ENCODE data around the gene CAMK1D.

CAMK1D gene

DNA sequence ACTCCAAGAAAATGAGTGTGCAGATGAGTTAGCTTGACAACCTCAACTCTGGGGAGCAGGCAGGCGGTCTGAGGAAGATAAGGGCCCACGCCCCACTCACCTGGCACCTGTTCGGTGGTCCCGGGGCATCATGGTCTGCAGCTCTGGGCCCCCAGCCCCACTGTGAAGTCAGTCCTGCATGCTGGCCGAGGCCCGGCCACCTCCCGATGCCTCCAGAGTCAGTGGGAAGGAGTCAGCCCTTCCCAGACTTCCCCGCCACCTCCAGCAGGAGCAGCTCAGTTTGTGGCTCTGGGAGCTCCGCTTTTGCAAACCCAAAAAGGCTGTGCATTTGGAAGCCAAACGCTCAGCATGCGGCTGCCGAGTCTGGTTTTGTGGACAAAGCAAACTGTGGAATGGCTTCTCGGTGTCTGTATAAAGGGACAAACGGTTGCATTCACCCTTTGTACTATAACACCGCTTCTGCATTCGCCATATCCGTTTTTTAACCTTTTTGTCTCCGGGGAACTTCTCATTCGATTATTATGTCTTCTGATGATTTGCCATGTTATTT is 484.8 kb downstream of the CAMK1D start:
- TF ChIP-seq, protein P1, sequence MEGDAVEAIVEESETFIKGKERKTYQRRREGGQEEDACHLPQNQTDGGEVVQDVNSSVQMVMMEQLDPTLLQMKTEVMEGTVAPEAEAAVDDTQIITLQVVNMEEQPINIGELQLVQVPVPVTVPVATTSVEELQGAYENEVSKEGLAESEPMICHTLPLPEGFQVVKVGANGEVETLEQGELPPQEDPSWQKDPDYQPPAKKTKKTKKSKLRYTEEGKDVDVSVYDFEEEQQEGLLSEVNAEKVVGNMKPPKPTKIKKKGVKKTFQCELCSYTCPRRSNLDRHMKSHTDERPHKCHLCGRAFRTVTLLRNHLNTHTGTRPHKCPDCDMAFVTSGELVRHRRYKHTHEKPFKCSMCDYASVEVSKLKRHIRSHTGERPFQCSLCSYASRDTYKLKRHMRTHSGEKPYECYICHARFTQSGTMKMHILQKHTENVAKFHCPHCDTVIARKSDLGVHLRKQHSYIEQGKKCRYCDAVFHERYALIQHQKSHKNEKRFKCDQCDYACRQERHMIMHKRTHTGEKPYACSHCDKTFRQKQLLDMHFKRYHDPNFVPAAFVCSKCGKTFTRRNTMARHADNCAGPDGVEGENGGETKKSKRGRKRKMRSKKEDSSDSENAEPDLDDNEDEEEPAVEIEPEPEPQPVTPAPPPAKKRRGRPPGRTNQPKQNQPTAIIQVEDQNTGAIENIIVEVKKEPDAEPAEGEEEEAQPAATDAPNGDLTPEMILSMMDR (IDR thresholded peaks at IDR 0.05; ENCODE audit: borderline replicate concordance, extremely low read depth, low read length, poor library complexity, severe bottlenecking), result no peak
- no peak for TF ChIP-seq EZH2 (IDR thresholded peaks at IDR 0.05; ENCODE audit: borderline replicate concordance, low read depth, low read length, severe bottlenecking)
- no peaks in the 10 kb centered on the region for H3K4me1 ChIP-seq (ENCODE audit: insufficient read depth, low read length)
- H3K27me3 ChIP-seq (ENCODE audit: insufficient read depth, low read length, poor library complexity), result no peaks in the 10 kb centered on the region
- no peak overlapping the region for H3K4me3 ChIP-seq (ENCODE audit: low read depth in 1 of 2, low read length in 2 of 2)
- DNase-seq (no peak), ATAC-seq (ENCODE audit: insufficient read depth, low read depth) (no peak)
- no peaks in the 10 kb centered on the region for H3K9me3 ChIP-seq (ENCODE audit: insufficient read depth, low read length, severe bottlenecking)
- H3K79me2 ChIP-seq (ENCODE audit: insufficient read depth, low read length), result no peaks in the 10 kb centered on the region
- no peak overlapping the region for H3K4me2 ChIP-seq (ENCODE audit: insufficient read depth, low read length)
- no peak overlapping the region for H3K27ac ChIP-seq (ENCODE audit: low read length)
- no peak overlapping the region for H2AFZ ChIP-seq (ENCODE audit: low read depth, low read length)
- H3K9ac ChIP-seq (ENCODE audit: low read depth, low read length), result no peak overlapping the region
- H4K20me1 ChIP-seq (ENCODE audit: insufficient read depth, low read length), result no peaks in the 10 kb centered on the region
- H3K36me3 ChIP-seq (ENCODE audit: insufficient read depth, low read length), result no peaks in the 10 kb centered on the region

DNA sequence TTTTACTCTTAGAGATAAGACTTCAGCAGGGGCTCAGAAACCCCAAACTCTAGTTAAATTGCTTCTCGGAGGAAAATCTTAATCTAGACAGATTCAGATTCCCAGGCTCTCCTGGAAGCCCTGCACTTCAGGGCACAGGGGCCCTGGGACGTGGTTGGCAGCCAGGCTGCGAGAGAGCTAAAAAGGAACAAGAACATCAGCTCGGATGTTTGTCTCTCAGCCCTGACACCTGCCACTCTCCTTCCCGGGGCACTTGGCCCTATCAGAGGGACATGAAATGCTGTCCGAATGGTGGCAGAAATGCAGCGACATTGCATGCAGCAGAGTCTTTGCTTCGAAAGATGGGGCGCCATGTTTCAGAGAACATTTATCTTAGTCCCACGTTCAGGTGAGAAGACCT is 485.4 kb downstream of the CAMK1D start:
- no peaks in the 10 kb centered on the region for H3K79me2 ChIP-seq (ENCODE audit: insufficient read depth, low read length)
- no peak overlapping the region for H3K9ac ChIP-seq (ENCODE audit: low read depth, low read length)
- no peak overlapping the region for H3K4me3 ChIP-seq (ENCODE audit: low read depth in 1 of 2, low read length in 2 of 2)
- H3K27me3 ChIP-seq (ENCODE audit: insufficient read depth, low read length, poor library complexity), result no peaks in the 10 kb centered on the region
- H3K27ac ChIP-seq (ENCODE audit: low read length), result no peak overlapping the region
- ATAC-seq (ENCODE audit: insufficient read depth, low read depth), result no peak
- no peak overlapping the region for H3K4me2 ChIP-seq (ENCODE audit: insufficient read depth, low read length)
- H2AFZ ChIP-seq (ENCODE audit: low read depth, low read length), result no peak overlapping the region
- H3K9me3 ChIP-seq (ENCODE audit: insufficient read depth, low read length, severe bottlenecking), result no peaks in the 10 kb centered on the region
- no peaks in the 10 kb centered on the region for H3K36me3 ChIP-seq (ENCODE audit: insufficient read depth, low read length)
- DNase-seq, result no peak
- no peaks in the 10 kb centered on the region for H4K20me1 ChIP-seq (ENCODE audit: insufficient read depth, low read length)
- no peak for TF ChIP-seq EZH2 (IDR thresholded peaks at IDR 0.05; ENCODE audit: borderline replicate concordance, low read depth, low read length, severe bottlenecking)
- TF ChIP-seq, protein P1 (IDR thresholded peaks at IDR 0.05; ENCODE audit: borderline replicate concordance, extremely low read depth, low read length, poor library complexity, severe bottlenecking), result no peak
- H3K4me1 ChIP-seq (ENCODE audit: insufficient read depth, low read length), result no peaks in the 10 kb centered on the region

DNA sequence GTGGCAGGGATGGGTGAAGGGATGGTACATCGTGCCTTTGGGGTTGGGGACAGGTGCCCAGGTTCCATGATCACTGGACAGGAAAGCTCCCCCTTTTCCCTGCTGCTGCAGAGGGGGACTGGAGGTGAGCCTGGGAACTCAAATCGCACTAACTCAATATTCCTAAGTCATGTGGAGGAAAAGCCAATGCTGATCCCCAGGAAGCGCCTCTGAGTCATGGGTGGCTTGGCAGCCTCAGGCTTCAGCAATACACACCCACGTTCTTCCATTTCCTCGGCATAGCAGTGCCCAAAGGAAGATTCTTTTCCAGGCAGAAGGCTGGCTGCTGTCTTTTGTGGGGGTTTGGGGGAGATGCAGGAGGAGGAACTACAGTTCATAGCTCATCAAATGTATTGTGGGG is 486.4 kb downstream of the CAMK1D start:
- no peaks in the 10 kb centered on the region for H3K36me3 ChIP-seq (ENCODE audit: insufficient read depth, low read length)
- TF ChIP-seq, protein P1 (IDR thresholded peaks at IDR 0.05; ENCODE audit: borderline replicate concordance, extremely low read depth, low read length, poor library complexity, severe bottlenecking), result no peak
- no peak for TF ChIP-seq EZH2 (IDR thresholded peaks at IDR 0.05; ENCODE audit: borderline replicate concordance, low read depth, low read length, severe bottlenecking)
- H3K4me1 ChIP-seq (ENCODE audit: insufficient read depth, low read length), result no peaks in the 10 kb centered on the region
- no peaks in the 10 kb centered on the region for H4K20me1 ChIP-seq (ENCODE audit: insufficient read depth, low read length)
- no peak overlapping the region for H2AFZ ChIP-seq (ENCODE audit: low read depth, low read length)
- no peaks in the 10 kb centered on the region for H3K79me2 ChIP-seq (ENCODE audit: insufficient read depth, low read length)
- H3K4me2 ChIP-seq (ENCODE audit: insufficient read depth, low read length), result no peak overlapping the region
- H3K27ac ChIP-seq (ENCODE audit: low read length), result no peak overlapping the region
- no peak overlapping the region for H3K9ac ChIP-seq (ENCODE audit: low read depth, low read length)
- H3K9me3 ChIP-seq (ENCODE audit: insufficient read depth, low read length, severe bottlenecking), result no peaks in the 10 kb centered on the region
- ATAC-seq (ENCODE audit: insufficient read depth, low read depth), result no peak
- no peak for DNase-seq
- H3K4me3 ChIP-seq (ENCODE audit: low read depth in 1 of 2, low read length in 2 of 2), result no peak overlapping the region
- H3K27me3 ChIP-seq (ENCODE audit: insufficient read depth, low read length, poor library complexity), result no peaks in the 10 kb centered on the region

DNA sequence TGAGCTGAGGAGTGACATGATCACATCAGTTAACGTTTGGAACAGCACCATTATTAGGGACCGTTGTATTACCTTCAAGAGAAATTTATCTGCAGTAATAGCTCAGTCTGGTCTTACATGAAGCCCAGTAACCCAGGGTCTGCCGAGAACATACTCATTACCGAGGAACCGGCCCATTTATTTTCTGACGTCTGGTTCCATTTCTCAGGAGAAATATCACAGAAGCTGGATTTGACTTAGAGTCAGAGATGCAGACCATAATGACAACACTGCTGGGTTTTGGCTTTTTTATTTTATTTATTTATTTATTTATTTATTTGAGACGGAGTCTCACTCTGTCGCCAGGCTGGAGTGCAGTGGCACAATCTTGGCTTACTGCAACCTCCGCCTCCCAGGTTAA is 489.0 kb downstream of the CAMK1D start:
- ATAC-seq (ENCODE audit: insufficient read depth, low read depth) (no peak), DNase-seq (no peak)
- Histone ChIP-seq H3K4me2 (ENCODE audit: insufficient read depth, low read length) (no peak overlapping the region), H3K4me1 (ENCODE audit: insufficient read depth, low read length) (no peaks in the 10 kb centered on the region), H3K4me3 (ENCODE audit: low read depth in 1 of 2, low read length in 2 of 2) (no peak overlapping the region), H3K27ac (ENCODE audit: low read length) (no peak overlapping the region), H3K9ac (ENCODE audit: low read depth, low read length) (no peak overlapping the region), H3K79me2 (ENCODE audit: insufficient read depth, low read length) (no peaks in the 10 kb centered on the region), H2AFZ (ENCODE audit: low read depth, low read length) (no peak overlapping the region), H4K20me1 (ENCODE audit: insufficient read depth, low read length) (no peaks in the 10 kb centered on the region), H3K9me3 (ENCODE audit: insufficient read depth, low read length, severe bottlenecking) (no peaks in the 10 kb centered on the region), H3K27me3 (ENCODE audit: insufficient read depth, low read length, poor library complexity) (no peaks in the 10 kb centered on the region), H3K36me3 (ENCODE audit: insufficient read depth, low read length) (no peaks in the 10 kb centered on the region)
- no peak for TF ChIP-seq EZH2 (IDR thresholded peaks at IDR 0.05; ENCODE audit: borderline replicate concordance, low read depth, low read length, severe bottlenecking)
- TF ChIP-seq, protein P1 (IDR thresholded peaks at IDR 0.05; ENCODE audit: borderline replicate concordance, extremely low read depth, low read length, poor library complexity, severe bottlenecking), result no peak

All from DND-41 (cell line).